ENCODE results near the gene CNGB1. TPM values are rescaled to one million over a fixed set of nuclear protein-coding genes. Genes with fewer than 3 reads are reported as not detected.
"Not testable (repeated sequence)": the region's sequence is repeated elsewhere in the genome, so short reads cannot be mapped to it uniquely, and the experiment has no call there.

Gene CNGB1
- total RNA-seq, 2 donors from 2014 or later: 0.34 TPM; not detected in 1

- Histone ChIP-seq H3K4me1 (replicated peaks) (no peaks in the 10 kb centered on the region), H3K27me3 (replicated peaks; ENCODE audit: insufficient read depth) (peaks cover 2% of the 10 kb centered on the region), H3K27ac (no peak overlapping the region), H3K9me3 (no peaks in the 10 kb centered on the region), H3K4me3 (no peak overlapping the region), H3K36me3 (no peaks in the 10 kb centered on the region)
- 32% methylated on average over 12 of the region's 12 CpGs for WGBS
- peak; percentile 66 for DNase-seq (ENCODE audit: low spot score)
- TF ChIP-seq POLR2AphosphoS5 (IDR thresholded peaks at IDR 0.05) (no peak), CTCF (IDR thresholded peaks at IDR 0.05) (peak; percentile 76 to 86 (median 84))
- intact Hi-C loops (cut with DNase I): loop anchor here (2.0 to 10.0 kb wide), 2 partner anchors 101 to 225 kb away; partner anchors contain the start of genes CFAP20, USB1 and ZNF319
These were observed 70.9 kb downstream of the CNGB1 start for GRCh38 chr16:57899771-57900661.

DNA sequence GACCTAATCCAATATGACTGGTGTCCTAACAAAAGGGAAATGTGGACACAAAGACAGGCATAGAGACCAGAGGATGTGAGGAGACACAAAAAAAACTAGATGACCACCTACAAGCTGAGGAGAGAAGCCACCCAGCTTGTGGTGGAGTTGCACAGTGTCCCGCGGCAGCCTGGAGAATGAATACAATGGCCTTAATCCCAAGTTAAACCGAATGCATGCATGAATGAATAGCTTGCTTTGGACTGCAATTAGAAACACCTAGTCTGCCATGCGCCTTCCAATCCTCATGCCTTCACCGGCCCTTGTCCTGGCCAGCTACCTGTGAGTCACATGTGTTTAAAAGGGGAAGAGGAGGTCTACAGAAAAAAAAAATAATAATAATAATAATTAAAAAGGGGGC is 72.0 kb downstream of the CNGB1 start:
- no peaks in the 10 kb centered on the region for H3K4me1 ChIP-seq (replicated peaks)
- WGBS: 45% methylated on average over 5 of the region's 5 CpGs
- no peak overlapping the region for H3K27ac ChIP-seq
- H3K27me3 ChIP-seq (replicated peaks; ENCODE audit: insufficient read depth): peaks cover 2% of the 10 kb centered on the region
- no peaks in the 10 kb centered on the region for H3K9me3 ChIP-seq
- H3K4me3 ChIP-seq: no peak overlapping the region
- intact Hi-C loops (cut with DNase I): loop anchor here (2.0 kb wide), 1 partner anchor 102 kb away; the partner anchor contains the start of genes USB1 and ZNF319
- no peaks in the 10 kb centered on the region for H3K36me3 ChIP-seq
- no peak for DNase-seq (ENCODE audit: low spot score)
- no peak for TF ChIP-seq CTCF (IDR thresholded peaks at IDR 0.05)
- TF ChIP-seq POLR2AphosphoS5 (IDR thresholded peaks at IDR 0.05): no peak
- TF ChIP-seq POLR2A (IDR thresholded peaks at IDR 0.05): no peak

- Histone ChIP-seq H3K9me3 (no peaks in the 10 kb centered on the region), H3K4me1 (replicated peaks) (no peaks in the 10 kb centered on the region), H3K27me3 (replicated peaks; ENCODE audit: insufficient read depth) (no peaks in the 10 kb centered on the region), H3K36me3 (no peaks in the 10 kb centered on the region), H3K27ac (no peak overlapping the region), H3K4me3 (no peak overlapping the region)
- intact Hi-C loops (cut with DNase I): loop anchor here (2.0 kb wide), 1 partner anchor 103 kb away; the partner anchor contains the start of genes USB1 and ZNF319
- TF ChIP-seq POLR2AphosphoS5 (IDR thresholded peaks at IDR 0.05) (no peak), CTCF (IDR thresholded peaks at IDR 0.05) (no peak), POLR2A (IDR thresholded peaks at IDR 0.05) (no peak)
- DNase-seq (ENCODE audit: low spot score): no peak
- 79% methylated on average over 4 of the region's 4 CpGs for WGBS
These were observed 72.9 kb downstream of the CNGB1 start for GRCh38 chr16:57897996-57898395.

DNA sequence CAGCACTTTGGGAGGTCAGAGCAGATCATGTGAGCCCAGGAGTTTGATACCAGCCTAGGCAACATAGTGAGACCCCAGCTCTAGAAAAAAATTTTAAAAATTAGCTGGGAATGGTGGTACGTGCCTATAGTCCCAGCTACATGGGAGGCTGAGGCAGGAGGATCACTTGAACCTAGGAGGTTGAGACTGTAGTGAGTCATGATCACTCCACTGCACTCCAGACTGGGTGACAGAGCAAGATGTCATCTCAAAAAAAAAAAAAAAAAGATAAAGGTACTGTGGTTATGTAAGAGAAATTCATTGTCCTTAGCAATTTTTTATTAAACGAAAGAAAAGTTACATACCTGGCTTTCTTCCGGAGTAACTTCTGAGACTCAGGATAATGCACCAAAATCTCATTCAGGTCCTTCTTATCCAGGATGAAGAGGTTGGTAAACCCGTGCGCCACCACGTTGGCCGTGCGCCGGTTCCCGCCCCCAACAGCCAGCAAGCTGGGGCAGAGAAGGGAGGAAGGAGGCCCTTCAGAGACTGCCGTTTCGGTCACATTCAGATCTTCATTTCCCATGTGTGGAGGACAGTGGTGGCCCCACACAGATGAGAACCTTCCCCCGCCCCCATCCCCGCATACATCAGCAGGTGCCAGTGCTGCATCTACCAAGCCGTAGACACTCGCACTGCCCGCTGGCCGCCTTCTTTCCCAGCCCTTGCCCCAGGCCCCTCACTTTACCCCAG is 73.7 kb downstream of the CNGB1 start:
- no peaks in the 10 kb centered on the region for H3K9me3 ChIP-seq
- intact Hi-C loops (cut with DNase I): no loop called here
- TF ChIP-seq POLR2A (IDR thresholded peaks at IDR 0.05) (no peak), POLR2AphosphoS5 (IDR thresholded peaks at IDR 0.05) (no peak), CTCF (IDR thresholded peaks at IDR 0.05) (no peak)
- DNase-seq (ENCODE audit: low spot score): no peak
- H3K27me3 ChIP-seq (replicated peaks; ENCODE audit: insufficient read depth): no peaks in the 10 kb centered on the region
- 72% methylated on average over 18 of the region's 18 CpGs for WGBS
- no peaks in the 10 kb centered on the region for H3K36me3 ChIP-seq
- H3K27ac ChIP-seq: no peak overlapping the region
- H3K4me1 ChIP-seq (replicated peaks): no peaks in the 10 kb centered on the region
- no peak overlapping the region for H3K4me3 ChIP-seq

DNA sequence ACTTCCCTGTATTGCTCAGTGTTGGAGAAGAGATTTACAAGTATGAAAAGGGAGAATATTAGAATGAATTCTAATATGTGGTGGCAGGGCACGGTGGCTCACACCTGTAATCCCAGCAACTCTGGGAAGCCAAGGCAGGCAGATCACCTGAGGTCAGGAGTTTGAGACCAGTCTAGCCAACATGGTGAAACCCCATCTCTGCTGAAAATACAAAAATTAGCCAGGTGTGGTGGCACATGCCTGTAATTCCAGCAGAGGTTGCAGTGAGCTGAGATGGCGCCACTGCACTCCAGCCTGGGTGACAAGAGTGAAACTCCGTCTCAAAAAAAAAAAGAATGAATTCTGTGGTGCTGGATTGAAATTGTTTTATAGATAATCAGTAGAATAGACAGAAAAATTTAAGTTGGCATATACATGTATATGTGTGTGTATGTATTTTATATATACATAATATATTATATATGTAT is 75.8 kb downstream of the CNGB1 start:
- H3K27me3 ChIP-seq (replicated peaks; ENCODE audit: insufficient read depth); H3K9me3 ChIP-seq; intact Hi-C loops (cut with DNase I); H3K36me3 ChIP-seq; H3K4me3 ChIP-seq; H3K27ac ChIP-seq; DNase-seq (ENCODE audit: low spot score); H3K4me1 ChIP-seq (replicated peaks): not testable (repeated sequence)
- 94% methylated on average over 3 of the region's 3 CpGs for WGBS

Data from prostate gland (tissue), 2 donors.